GM19025 (cell line): ENCODE results near the gene CLTC.

Source experiments
- ATAC-seq: cut with Tn5 transposase; IDR thresholded peaks from one replicate; pipeline ENCODE4 v1.9.1; 2021; ENCODE audit warnings: mild to moderate bottlenecking, low read depth, moderate library complexity; ENCODE audit not compliant: unreplicated experiment

CLTC gene

DNA sequence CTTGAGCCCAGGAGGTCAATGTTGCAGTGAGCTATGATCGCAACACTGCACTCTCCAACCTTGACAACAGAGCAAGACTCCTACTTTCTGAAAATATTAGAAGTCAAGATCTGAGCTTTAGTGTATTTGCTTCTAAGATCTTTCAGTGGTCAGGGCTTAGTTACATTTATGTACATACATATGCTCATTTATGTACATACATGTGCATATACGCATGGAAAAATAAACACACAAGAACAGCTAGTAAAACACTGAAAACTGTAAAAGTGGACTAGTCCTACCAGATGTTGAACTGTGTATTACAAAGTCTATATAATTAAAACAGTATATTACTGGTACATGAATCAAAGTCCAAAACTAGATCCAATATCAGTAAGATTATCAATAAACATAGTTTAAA, 59.2 kb downstream of the CLTC start:
- no peak for ATAC-seq

DNA sequence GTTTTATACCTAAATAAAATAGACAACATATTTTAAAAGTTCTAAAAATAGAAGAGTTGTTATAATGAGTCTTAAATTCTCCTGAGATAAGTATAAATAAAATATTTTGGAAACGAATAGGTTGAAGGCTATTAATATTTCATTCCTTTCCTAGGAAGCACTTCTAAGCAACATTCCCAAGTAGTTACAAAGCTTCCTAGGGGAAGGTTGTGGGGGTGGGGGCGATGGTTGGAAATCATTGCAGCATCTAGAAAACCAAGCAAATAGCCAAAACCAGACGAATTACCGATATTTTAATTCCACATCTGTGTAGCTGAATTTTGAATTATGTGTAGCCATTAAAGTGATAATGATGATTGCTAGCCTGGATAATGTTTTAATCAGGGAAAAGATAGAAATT, 60.6 kb downstream of the CLTC start:
- ATAC-seq = no peak

DNA sequence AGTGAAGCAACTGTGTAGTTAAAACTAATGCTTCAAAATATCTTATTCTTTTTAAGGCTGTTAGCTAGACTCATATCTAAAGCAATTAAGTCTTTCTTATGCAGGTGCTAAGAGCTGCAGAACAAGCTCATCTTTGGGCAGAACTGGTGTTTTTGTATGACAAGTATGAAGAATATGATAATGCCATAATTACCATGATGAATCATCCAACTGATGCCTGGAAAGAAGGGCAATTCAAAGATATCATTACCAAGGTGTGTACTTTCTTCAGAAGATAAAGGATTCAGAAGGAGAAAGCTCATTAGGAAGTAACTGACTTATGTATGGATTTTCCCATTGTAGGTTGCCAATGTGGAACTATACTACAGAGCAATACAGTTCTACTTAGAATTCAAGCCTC, 63.6 kb downstream of the CLTC start:
- no peak for ATAC-seq

DNA sequence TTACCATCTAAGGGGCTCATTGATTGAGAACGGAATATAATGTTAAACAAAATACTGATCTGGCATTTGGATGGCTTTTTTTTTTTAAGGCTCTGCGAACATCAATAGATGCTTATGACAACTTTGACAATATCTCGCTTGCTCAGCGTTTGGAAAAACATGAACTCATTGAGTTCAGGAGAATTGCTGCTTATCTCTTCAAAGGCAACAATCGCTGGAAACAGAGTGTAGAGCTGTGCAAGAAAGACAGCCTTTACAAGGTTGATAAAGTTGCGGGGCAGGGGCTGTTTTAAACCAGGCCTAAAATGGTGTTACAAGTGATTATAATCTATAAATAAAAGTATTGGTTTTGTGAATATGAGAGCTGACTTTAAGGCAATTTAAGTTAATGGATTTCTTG, 65.3 kb downstream of the CLTC start:
- no peak for ATAC-seq

DNA sequence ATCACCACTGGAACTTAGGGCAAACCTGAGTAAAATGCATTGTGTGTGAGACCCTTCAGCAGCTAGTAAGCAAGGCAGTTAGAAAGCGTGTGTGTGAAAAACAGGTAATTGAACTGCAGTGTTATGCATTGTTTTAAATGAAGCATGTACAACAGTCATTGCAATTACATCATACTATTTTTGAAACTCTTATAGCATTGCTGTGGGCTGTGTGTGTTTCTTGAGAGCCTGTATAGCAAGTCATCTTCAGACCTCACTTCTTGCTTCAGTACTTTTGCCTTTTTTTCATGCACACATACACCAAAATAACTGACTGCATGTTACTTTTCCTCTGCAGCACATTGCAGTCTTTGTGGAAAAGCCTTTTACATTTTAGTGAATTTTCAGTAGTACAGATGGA, 68.3 kb downstream of the CLTC start:
- ATAC-seq = no peak

DNA sequence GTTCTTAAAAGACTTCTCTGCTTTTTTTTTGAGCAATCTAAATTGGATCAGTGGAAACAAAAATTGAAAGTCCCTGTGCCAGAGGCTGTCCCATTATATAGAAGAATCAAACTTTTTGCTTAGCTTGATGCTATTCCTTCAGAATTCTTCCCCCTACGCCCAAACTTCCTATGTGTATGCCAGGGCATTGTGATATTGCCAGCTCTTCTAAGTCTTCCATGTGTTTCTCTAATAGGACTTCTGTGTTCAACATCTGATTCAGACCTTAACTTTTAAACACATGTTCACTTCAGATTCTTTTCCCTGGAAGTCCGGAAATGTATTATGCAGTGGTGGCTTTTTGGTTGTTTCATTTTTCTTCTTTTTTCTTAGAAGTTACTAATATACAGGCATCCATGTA, 68.8 kb downstream of the CLTC start:
- no peak for ATAC-seq

DNA sequence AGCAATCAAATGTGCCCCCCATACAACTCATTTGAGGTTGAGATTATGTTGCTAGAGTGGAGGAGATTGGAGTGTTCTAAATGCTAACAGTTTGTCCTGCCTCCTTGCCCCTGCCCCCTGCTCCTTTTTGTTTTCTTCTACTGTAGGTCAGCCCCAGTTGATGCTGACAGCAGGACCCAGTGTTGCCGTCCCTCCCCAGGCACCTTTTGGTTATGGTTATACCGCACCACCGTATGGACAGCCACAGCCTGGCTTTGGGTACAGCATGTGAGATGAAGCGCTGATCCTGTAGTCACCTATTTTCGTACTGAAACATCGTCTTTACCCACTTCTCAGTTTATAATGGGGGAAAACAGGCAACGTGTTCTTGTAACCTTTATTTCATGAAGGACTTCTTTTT, 73.9 kb downstream of the CLTC start:
- no peak for ATAC-seq

DNA sequence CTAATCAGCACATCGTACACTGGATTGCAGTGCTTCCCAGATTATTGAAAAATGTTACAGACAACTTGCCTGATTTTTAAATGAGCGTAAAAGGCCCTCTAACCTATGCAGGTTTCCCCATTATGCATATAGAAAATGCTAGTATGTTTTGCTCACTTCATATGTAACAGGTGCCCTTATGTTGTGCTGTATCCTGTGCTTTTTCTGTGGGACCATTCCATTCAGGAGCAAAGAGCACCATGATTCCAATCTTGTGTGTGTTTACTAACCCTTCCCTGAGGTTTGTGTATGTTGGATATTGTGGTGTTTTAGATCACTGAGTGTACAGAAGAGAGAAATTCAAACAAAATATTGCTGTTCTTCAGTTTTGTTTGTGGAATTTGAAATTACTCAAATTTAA, 74.6 kb downstream of the CLTC start:
- no peak for ATAC-seq

DNA sequence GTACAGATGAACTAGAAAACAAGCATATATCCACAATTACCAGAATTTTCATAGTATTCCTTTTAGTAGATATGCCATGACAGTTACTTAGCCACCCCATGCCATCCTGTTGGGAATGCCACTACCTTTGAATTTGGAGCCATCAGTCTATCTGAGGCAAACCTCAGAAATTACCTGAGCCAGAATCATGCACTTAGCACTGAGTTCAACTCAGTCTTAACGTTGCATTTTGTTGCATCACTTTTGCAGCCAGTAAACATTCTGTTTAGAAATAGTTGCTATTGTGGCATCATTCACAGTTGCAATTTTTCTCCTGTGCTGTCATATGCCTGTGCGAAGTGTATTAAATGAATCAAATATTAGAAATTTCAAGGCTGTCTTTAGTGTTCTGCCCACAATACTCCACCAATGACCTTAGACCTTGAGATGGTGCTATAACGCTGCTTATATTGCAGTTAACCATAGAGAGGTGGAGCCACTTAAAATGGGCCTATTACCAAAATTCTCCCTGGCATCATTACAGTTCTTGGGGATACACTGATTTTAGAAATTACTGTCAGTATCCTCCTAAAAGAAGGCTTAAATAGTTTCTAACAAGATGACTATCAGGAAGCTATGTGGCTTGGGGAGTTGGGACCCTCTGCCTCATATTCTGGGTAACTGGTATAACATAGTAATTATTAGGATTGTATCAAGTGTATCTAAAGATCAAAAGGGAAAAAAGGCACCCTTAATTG, 76.4 kb downstream of the CLTC start:
- ATAC-seq = no peak

DNA sequence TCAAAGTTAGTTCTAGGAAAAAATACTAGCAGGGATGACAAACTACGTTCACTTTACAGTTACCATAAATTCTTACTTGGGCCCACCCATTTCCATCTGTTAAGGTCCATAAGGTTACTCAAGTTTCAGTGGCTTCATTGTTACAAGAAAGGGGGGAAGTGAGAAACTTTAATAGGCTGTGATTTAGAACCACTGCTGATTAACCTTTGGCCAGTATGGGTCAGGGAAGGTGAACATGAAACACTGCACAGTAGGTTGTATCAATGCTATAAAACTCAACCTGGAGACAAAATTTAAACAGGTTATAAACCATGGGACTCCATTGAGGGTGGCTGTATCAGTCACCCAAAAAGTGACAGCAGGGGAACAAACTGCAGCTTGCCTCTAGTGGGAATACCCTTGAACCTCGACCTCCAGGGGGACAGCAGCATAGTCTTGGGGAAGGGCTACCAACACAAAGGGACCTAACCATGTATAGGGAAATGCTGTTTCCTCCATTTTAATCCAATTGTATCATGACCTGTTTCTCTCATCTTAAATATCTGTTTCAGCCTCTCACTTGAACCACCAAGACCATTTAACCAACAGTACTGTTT, 77.1 kb downstream of the CLTC start:
- ATAC-seq = no peak

DNA sequence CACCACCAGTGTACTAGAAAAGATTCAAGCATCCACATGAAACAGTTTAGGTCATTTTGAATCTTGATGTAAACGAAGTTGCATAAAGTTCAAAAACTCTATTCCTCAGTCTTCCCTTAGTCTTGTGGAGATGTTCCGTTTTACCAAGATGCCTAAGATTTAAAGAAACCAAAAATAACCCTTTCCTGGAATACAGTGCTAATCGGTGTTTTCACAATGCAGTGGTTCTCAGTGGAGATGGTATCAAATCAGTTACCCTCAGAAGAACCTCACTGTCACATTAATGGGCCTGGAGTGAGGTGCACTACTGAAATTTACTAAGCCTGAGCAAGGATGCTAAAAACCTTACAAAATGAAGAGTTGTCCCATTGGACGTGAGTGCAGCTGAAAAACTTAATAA, 78.4 kb downstream of the CLTC start:
- no peak for ATAC-seq

DNA sequence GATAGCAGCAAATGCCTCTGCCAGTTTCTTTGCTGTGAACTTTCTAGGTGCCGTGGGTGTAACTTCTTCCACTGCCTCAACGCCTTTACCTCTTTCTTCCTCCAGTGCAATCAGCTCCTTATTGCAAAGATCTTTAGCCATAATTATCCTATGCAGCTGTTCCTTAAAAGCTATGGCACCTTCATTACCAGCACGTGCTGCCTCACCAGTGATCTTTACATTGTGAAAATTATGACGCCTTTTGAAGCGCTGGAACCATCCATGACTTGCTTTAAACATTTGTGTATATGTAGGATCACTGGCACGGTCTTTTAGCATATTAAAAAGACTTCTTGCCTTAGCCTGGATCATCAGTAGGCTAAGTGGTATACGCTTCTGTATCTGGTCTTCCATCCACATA, 79.5 kb downstream of the CLTC start:
- no peak for ATAC-seq

DNA sequence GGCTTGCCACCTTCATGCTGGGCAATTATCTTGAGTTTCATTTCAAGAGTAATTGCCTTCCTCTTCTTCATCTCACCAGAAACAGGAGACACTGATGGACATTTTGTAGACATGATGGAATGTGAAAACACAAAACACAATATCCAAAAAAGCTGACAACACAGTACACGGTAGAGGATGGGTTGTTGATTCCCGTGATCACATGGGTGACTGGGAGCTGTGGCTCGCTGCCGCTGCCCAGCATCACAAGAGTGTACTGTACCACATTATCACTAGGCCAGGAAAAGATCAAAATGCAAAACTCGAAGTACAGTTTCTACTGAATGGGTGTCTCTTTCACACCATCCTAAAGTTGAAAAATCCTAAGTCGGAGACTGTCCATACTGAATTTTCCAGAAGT, 80.1 kb downstream of the CLTC start:
- ATAC-seq = no peak

DNA sequence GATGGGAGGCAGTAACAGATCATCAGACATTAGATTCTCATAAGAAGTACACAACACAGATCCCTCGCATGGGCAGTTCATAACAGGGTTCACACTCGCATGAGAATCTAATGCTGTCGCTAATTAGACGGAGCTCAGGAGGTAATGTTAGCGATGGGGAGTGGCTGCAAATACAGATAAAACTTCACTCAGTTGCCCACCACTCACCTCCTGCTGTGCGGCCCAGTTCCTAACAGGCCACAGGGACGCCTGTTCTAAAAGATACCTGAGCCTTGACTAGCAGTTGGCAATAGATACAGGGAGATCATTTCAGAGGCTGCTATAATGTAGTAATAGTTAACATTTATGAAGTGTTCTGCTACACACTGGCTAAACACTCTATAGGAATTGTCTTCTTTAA, 82.6 kb downstream of the CLTC start:
- ATAC-seq = no peak

DNA sequence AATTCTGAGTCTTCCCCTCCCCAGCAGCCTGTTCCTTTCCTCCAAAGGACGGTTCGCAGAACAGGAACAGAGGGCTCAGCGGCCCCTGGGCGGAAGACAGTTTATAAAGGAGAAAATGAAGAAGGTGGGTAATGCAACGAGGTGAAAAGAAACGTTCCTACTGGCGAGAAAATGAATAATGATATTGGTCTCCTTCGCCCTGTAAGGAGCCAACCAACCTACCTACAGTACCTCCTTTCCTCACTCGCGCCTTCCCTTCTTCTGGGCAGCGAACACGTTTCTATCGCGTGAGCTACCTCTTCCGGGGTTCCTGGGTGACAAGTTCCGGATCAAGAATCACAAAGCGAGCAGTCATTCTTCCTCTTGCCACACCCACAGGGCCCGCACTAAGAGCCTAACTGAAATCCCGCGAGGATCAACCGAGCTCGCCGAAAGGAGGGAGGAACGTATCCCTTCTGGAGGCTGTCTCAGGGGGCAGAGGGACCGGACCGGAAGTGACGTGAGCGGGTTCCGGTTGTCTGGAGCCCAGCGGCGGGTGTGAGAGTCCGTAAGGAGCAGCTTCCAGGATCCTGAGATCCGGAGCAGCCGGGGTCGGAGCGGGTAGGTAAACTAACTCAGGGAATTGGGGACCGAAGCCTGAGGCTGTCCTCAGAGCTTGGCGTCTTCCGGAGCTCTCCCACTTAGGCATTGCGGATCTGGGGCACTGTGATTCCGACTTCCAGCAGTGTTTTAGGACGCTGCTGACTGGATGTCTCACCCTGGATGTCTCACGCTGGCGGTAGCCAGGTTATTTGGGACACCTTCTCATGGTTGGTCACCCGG, 87.7 kb downstream of the CLTC start, which contains the start of the genes PTRH2 and VMP1:
TSS of gene PTRH2 (minus strand) at position 282 of the 822 bp plus-strand sequence. CDS start 9,452 bp downstream, outside the sequence.
TSS of gene VMP1 (plus strand) at position 506 of the 822 bp plus-strand sequence. CDS start 23,793 bp downstream, outside the sequence.
- ATAC-seq = peak; percentile 96

DNA sequence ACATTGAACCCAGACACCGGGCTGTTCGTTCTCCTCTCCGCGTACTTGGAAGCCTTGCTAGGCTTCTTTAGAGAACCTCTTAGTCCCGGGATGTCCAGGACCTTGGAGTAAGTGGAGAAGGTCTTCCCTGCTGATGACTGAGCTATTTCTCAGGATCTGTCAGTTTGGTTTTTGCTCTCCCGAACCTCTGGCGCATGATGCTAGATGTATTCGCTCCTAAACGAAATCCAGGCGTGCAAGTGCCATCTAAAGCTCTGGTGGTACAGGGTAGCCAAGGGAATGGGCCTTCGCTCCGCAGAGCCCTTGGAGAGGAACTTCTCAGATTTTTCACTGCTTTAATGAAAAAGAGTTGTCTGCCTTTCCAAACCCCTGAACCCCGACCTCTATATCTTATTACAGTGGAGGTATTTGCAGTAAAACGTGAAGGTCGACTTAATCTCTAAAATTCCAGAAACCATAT, 88.3 kb downstream of the CLTC start:
- no peak for ATAC-seq

DNA sequence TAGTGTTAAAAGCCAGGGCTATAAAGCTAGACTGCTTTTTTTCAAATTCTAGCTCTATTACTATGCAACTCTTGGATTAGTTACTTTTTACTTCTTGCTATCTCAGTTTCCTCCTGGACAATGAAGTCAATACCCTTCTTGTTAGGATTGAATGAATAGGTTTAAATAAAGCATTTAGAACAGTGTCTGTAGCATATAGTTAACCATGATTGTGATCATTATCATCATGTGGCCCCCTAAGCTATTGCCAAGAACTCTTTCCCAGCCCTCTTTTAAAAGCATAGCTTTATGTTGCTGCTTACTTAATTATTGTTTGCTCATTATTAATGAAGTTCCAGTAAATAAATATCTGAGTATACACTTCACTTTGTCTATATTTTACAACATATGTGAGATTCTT, 92.2 kb downstream of the CLTC start:
- no peak for ATAC-seq

DNA sequence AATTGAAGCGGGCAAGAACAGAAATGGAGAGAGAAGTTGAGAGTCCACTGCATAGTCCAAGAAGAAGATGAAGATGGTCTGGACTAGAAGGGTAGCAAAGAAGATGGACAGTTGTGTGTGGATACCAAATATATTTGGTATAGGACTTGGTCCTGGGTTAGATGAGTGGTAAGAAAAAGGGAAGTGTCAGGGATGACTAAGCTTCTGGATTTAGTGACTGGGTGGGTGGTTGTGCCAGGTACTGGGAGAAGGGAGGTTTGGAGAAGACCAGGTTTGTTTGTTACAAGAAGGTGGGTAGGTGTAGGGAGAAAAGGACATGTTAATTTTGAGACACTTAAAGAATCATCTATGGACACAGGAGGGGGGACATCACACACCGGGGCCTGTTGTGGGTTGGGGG, 93.2 kb downstream of the CLTC start:
- no peak for ATAC-seq

DNA sequence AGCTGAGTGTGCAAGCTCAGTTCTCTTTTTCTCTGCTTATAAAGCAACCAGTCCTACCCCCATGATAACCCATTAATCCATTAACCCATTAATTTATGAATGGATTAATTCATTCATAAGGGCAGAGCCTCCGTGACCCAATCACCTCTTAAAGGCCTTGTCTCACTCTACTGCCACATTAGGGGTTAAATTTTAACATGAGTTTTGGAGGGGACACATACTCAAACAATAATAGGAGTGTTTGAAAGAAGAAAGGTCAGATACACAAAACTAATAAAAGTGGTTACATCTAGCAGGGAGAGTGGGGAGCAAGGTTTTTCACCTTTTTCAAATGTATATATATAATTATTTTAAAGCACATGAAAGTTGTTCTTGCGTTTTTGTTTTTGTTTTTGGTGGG, 94.6 kb downstream of the CLTC start:
- ATAC-seq = no peak

DNA sequence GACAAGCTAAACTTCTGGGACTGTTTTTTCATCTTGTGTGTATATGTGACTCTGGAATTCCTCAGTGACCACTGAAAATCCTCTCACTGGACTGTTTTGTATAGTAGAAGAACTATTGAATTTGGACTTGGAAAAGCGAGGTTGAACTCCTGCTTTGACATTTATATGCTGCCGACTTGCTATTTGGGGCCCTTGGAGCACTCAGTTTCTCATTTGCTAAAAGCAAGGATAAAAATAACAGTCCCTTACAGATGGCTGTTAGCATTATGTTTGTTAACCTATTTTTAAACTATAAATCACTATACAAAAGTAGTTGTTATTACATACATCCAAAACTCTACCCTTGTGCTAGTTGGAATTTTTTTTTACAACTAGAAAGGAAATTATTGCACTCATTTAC, 96.7 kb downstream of the CLTC start:
- ATAC-seq = no peak

DNA sequence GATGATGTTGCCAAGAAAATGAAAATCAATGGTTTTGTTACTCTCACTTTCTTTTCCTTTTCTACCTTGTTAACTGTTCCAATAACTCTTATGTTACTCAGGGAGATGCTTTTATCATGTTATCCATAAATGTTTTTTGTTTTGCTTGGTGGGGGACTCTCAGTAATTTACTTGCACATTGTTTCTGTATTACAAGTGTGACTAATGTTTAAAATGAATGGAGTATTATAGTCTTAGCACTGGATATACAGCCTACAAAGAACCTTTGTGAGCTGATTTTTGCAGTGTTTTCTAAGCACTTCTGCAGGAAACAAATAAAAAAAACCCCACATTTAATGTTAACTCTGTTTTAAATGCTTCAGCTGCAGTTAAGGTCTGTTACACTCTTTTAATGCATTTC, 99.8 kb downstream of the CLTC start:
- no peak for ATAC-seq
